Naive thymus-derived CD8-positive, alpha-beta T cell (primary cell): ENCODE data around the gene CHST3. TPM values are rescaled to one million over a fixed set of nuclear protein-coding genes. Genes with fewer than 3 reads are reported as not detected.
"Not testable (repeated sequence)": the region's sequence is repeated elsewhere in the genome, so short reads cannot be mapped to it uniquely, and the experiment has no call there.

Source experiments
- ATAC-seq, 2 donors: fragments of 150-1000 bp; cut with Tn5 transposase in 1 of 2; sonication (Bioruptor Pico), chemical (Tn5 transposase) in 1 of 2; 1 replicate in 1 of 2; 2 replicates in 1 of 2; pipeline ENCODE4 v1.10.0; 2021; ENCODE audit warnings: mild to moderate bottlenecking in 2 of 2, moderate library complexity in 2 of 2
- POLR2A ChIA-PET: fragments of 350-600 bp; sonication (Branson Sonifier 250); formaldehyde crosslinking; loops from one replicate; lab custom pipeline; 2021; ENCODE audit warnings: antibody characterized with exemption; lab: Charles Lee
- DNase-seq, 10 donors: peaks; one replicate each; pipeline versions ENCODE4 v3.0.0 to v3.0.0-alpha.2; 2020 to 2022
- H3K27ac Mint-ChIP-seq, 10 donors: one replicate each; pipeline ENCODE4 v1.8.0; 2020 to 2022; ENCODE audit warnings: mild to moderate bottlenecking in 10 of 10, mixed read lengths in 10 of 10, moderate library complexity in 4 of 10, inconsistent platforms in 1 of 10
- H3K27me3 Mint-ChIP-seq, 5 donors: one replicate each; pipeline ENCODE4 v1.8.0; 2021 to 2022; ENCODE audit warnings: mixed read lengths in 5 of 5
- H3K36me3 Mint-ChIP-seq, 3 donors: one replicate each; pipeline ENCODE4 v1.8.0; 2020 to 2022; ENCODE audit warnings: mixed read lengths in 3 of 3, mild to moderate bottlenecking in 2 of 3, inconsistent platforms in 1 of 3
- H3K4me1 Mint-ChIP-seq, 4 donors: one replicate each; pipeline ENCODE4 v1.8.0; 2021 to 2022; ENCODE audit warnings: mixed read lengths in 4 of 4
- H3K4me3 Mint-ChIP-seq, 10 donors: one replicate each; pipeline ENCODE4 v1.8.0; 2020 to 2022; ENCODE audit warnings: mild to moderate bottlenecking in 10 of 10, mixed read lengths in 10 of 10, moderate library complexity in 6 of 10, inconsistent platforms in 1 of 10
- H3K9me3 Mint-ChIP-seq, 9 donors: one replicate each; pipeline ENCODE4 v1.8.0; 2020 to 2022; ENCODE audit warnings: mixed read lengths in 9 of 9, mild to moderate bottlenecking in 3 of 9, inconsistent platforms in 1 of 9, moderate library complexity in 1 of 9
- polyA plus RNA-seq, 3 donors: library from polyadenylated mRNA; unstranded; fragments of 300-500 nt; fragmentation: Illumina TruSeq; gene quantifications; one replicate each; pipeline ENCODE4 v1.2.3, GENCODE V29; 2021
- total RNA-seq, 8 experiments: library from RNA in 2 of 8; stranded (reverse) in 2 of 8; gene quantifications; one replicate each; pipeline ENCODE4 v1.2.3 and lab custom pipeline; 2021 to 2026

Gene CHST3, protein sequence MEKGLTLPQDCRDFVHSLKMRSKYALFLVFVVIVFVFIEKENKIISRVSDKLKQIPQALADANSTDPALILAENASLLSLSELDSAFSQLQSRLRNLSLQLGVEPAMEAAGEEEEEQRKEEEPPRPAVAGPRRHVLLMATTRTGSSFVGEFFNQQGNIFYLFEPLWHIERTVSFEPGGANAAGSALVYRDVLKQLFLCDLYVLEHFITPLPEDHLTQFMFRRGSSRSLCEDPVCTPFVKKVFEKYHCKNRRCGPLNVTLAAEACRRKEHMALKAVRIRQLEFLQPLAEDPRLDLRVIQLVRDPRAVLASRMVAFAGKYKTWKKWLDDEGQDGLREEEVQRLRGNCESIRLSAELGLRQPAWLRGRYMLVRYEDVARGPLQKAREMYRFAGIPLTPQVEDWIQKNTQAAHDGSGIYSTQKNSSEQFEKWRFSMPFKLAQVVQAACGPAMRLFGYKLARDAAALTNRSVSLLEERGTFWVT
- total RNA-seq (not detected), polyA plus RNA-seq (not detected), total RNA-seq (lab: John Stamatoyannopoulos, UW) (0 to 26.7 (median 0.09) reads per million in 6 experiments)

DNA sequence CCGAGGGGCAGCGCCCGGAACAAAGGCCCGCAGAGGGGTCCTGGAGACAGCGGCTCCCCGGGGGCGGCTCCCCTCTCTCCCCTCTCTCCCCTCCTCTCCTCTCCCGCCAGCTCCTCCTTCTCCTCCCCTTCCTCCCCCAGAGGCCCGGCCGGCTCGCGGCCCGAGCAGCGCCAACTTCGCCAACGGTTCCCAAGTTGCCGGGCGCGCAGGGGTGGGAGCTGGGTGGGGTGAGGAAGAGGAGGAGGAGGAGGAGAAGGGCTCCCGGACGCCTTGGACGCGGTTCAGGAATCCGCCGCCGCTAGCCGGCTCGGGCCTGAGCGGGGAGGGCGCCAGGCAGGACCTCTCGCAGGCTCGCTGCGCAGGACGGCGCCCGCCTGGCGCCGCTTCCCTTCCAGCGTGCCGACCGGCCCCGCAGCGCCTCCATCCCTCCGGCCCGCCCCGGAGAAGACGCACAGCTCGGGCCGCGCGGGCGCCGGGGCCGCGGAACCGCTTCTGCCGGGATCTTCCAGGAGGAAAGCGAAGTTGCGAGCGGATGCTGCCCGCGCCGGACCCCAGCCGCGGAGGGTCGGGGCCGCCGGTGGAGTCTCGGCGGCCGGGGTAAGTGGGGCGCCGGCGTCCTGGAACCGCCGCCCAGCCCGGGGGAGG, at the start of gene CHST3:
TSS of gene CHST3 (plus strand) at position 298 of the 645 bp plus-strand sequence. CDS start 41,448 bp downstream, outside the sequence.
- peak within 1 kb of the TSS; percentile 70 to 87 (median 80) for H3K4me3 Mint-ChIP-seq
- H3K36me3 Mint-ChIP-seq = no peaks in the 10 kb centered on the region
- POLR2A ChIA-PET = no interaction called here
- peak within 1 kb of the TSS in 4 of 10 donors; percentile 18 to 92 (median 38) for H3K27ac Mint-ChIP-seq
- H3K9me3 Mint-ChIP-seq = peaks cover 0 to 4% (median 0%) of the 10 kb centered on the region in 9 donors
- peaks cover 20 to 57% (median 47%) of the 10 kb centered on the region in 5 donors for H3K27me3 Mint-ChIP-seq
- peak in 3 of 10 donors; percentile 2 to 13 (median 10) for DNase-seq
- peaks cover 4 to 12% (median 9%) of the 10 kb centered on the region in 4 donors for H3K4me1 Mint-ChIP-seq
- peak; percentile 50 to 74 for ATAC-seq

DNA sequence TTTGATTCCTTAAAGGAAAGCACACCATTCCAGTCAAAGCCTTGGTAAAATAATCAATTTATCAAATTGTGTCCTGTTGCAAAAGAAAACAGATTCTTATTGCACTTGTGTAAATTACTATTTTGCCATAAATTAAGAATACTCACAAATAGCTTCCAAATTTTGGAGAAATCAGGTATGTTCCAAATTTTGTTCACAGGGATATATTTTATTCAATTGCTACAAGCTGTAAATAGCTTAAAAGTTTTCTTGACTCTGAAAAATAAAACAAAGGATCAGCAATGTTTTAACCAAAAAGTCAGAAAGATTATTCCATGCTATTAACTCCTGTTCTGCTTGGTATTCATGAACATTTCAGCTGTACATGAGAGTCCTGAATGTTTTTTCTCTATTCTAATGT, 47.4 kb upstream of the CHST3 start:
- no peak overlapping the region for H3K27ac Mint-ChIP-seq
- DNase-seq (no peak), ATAC-seq (no peak)
- peaks cover 0 to 3% (median 0%) of the 10 kb centered on the region in 3 donors for H3K36me3 Mint-ChIP-seq
- peaks cover 0 to 1% (median 0%) of the 10 kb centered on the region in 5 donors for H3K27me3 Mint-ChIP-seq
- peaks cover 0 to 5% (median under 1%) of the 10 kb centered on the region in 4 donors for H3K4me1 Mint-ChIP-seq
- H3K9me3 Mint-ChIP-seq = peaks cover 0 to 15% (median 0%) of the 10 kb centered on the region in 9 donors
- H3K4me3 Mint-ChIP-seq = no peak overlapping the region
- POLR2A ChIA-PET = no interaction called here

DNA sequence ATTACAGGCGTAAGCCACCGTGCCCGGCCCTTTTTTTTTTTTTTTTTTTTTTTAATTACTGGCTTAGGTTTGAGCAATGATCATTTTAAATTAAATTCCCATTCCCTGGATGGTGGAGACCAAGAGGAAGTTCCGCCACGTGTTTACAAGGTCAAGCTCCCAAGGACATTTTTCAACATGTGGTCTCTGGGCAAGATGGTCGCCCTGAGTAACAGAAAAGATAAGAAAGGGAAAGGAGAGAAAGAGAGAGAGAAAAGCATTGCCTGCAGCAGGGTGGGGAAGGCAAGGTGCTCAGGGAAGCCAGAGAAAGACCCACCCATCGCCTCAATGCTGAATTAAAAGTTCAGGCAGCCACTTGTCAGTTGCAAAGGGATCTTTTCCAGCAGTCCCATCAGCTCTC, 45.2 kb upstream of the CHST3 start:
- H3K4me3 Mint-ChIP-seq = no peak overlapping the region
- POLR2A ChIA-PET = interaction anchor here (0.7 kb wide), 2 partner anchors 84 to 187 kb away, joined by 3 to 5 read pairs; no protein-coding TSS in a partner anchor
- no peaks in the 10 kb centered on the region for H3K27me3 Mint-ChIP-seq
- H3K36me3 Mint-ChIP-seq = peaks cover 0 to 3% (median 0%) of the 10 kb centered on the region in 3 donors
- H3K27ac Mint-ChIP-seq = no peak overlapping the region
- H3K9me3 Mint-ChIP-seq = peaks cover 0 to 12% (median 0%) of the 10 kb centered on the region in 9 donors
- DNase-seq (no peak), ATAC-seq (no peak)
- H3K4me1 Mint-ChIP-seq = peaks cover 0 to 9% (median 2%) of the 10 kb centered on the region in 4 donors

DNA sequence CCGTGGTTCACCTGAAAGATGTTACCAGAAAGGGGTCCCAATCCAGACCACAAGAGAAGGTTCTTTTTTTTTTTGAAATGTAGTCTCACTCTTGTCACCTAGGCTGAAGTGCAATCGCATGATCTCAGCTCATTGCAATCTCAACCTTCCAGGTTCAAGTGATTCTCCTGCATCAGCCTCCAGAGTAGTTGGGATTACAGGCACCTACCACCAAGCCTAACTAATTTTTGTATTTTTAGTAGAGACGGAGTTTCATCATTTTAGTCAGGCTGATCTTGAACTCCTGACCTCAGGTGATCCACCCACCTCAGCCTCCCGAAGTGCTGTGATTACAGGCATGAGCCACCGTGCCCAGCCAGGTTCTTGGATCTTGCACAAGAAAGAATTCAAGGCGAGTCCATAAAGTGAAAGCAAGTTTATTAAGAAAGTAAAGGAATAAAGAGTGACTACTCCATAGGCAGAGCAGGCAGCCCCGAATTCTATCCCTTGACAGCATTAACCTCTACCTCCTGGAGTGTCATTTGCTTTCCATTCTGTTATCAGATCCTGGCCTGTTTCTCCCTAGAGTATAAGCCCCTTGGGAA, 44.1 kb upstream of the CHST3 start:
- H3K4me3 Mint-ChIP-seq, H3K27me3 Mint-ChIP-seq, POLR2A ChIA-PET, H3K36me3 Mint-ChIP-seq, DNase-seq, ATAC-seq: not testable (repeated sequence)
- Mint-ChIP-seq H3K27ac (peak overlapping the region in 1 of 10 donors; percentile 61), H3K9me3 (peaks cover 0 to 11% (median 0%) of the 10 kb centered on the region in 9 donors), H3K4me1 (peaks cover 0 to 11% (median 5%) of the 10 kb centered on the region in 4 donors)

DNA sequence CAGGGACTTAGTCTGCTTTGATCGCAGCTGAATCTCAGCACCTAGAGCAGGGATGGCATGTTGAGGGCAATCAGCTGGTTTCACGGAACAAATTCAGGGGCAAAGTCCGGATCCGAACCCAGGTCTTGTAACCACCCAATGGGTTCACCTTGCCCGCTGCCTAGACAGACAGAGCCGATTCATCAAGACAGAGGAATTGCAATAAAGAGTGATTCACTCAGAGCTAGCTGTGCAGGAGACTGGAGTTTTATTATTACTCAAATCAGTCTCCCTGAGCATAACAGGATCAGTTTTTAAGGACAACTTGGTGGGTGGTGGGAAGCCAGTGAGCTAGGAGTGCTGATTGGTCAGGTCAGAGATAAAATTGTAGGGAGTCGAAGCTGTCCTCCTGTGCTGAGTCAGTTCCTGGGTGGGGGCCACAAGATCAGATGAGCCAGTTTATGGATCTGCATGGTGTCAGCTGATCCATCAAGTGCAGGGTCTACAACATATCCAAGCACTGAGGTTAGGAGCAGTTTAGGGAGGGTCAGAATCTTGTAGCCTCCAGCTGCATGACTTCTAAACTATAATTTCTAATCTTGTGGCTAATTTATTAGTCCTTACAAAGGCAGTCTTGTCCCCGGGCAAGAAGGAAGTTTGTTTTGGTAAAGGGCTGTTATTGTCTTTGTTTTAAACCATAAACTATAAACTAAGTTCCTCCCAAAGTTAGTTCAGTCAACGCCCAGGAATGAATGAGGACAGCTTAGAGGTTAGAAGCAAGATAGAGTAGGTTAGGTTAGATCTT, 43.5 kb upstream of the CHST3 start:
- DNase-seq = no peak
- peak overlapping the region in 1 of 10 donors; percentile 5 for H3K27ac Mint-ChIP-seq
- H3K9me3 Mint-ChIP-seq = peaks cover 0 to 11% (median 0%) of the 10 kb centered on the region in 9 donors
- no peak for ATAC-seq
- POLR2A ChIA-PET = interaction anchor here (1.2 kb wide), 1 partner anchor 12 kb away, joined by 3 read pairs; no protein-coding TSS in a partner anchor
- H3K27me3 Mint-ChIP-seq = no peaks in the 10 kb centered on the region
- H3K4me3 Mint-ChIP-seq = no peak overlapping the region
- peaks cover 0 to 11% (median 5%) of the 10 kb centered on the region in 4 donors for H3K4me1 Mint-ChIP-seq
- peaks cover 0 to 3% (median 0%) of the 10 kb centered on the region in 3 donors for H3K36me3 Mint-ChIP-seq

DNA sequence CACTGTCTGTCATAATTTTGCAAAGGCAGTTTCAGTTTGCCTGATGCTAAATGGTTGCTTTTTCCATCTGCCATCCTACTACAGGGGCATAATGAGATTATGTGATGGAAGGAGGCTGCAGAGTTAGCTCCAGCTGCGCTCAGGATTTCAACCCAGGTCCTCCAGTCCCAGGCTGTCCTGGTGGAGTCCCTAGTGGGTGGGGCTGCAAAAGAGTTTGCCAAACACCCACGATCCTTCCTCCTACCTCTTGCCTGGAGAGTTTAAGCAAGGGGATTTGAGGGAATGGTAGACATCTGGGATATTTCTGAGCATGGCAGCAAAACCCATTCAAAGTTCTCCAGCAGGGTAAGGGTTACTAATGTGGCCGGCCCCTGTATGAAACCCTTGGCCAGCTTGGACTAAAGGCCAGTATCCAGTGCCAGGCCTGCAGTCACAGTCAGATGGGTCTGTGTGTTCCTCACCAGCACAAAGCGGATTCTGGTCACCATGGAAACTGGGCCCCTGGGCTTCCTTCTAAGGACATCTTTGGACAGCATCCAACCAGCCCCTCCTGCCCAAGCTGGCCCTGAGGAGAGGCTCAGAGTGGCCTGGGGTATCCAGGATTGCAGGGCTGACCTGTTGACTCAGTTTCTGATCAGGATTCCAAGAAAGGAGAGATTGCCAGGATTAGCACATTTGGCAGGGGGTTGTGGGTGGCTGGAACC, 42.7 kb upstream of the CHST3 start:
- Mint-ChIP-seq H3K36me3 (peaks cover 0 to 3% (median 0%) of the 10 kb centered on the region in 3 donors), H3K27ac (no peak overlapping the region), H3K4me3 (no peak overlapping the region), H3K27me3 (no peaks in the 10 kb centered on the region), H3K9me3 (peaks cover 0 to 6% (median 0%) of the 10 kb centered on the region in 9 donors), H3K4me1 (peaks cover 0 to 10% (median 5%) of the 10 kb centered on the region in 4 donors)
- POLR2A ChIA-PET = interaction anchor here (1.2 kb wide), 1 partner anchor 12 kb away, joined by 3 read pairs; no protein-coding TSS in a partner anchor
- ATAC-seq (no peak), DNase-seq (no peak)

DNA sequence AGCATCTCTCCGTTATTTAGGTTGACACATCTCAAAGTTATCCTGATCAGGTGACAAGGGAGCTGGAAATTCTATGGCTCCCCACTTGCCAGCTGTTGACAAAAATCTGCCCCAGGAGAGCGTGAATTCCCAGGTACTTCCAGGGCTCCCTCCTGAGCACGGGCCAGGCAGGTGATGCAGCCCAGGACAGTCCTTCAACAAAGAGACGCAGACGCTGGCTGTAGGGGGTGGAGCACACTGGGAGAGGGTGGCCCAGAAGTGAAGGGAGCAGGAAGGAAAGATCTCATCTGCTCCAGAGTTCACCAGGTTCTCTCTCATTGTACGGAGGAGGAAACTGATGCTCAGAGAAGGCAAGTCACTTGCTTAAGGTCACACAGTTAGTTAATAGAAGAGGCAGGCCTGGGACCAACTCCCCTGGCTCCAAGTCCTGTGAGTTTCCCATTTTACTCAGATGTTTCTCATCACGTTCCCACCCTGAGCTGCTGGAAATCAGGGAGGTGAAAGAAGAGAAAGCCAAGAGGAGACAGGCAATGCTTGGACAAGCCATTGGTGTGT, 41.0 kb upstream of the CHST3 start:
- Mint-ChIP-seq H3K27me3 (no peaks in the 10 kb centered on the region), H3K4me3 (no peak overlapping the region), H3K4me1 (peaks cover 0 to 17% (median 8%) of the 10 kb centered on the region in 4 donors), H3K9me3 (peaks cover 0 to 3% (median 0%) of the 10 kb centered on the region in 9 donors), H3K27ac (peak overlapping the region in 1 of 10 donors; percentile 8), H3K36me3 (no peaks in the 10 kb centered on the region)
- POLR2A ChIA-PET = no interaction called here
- no peak for ATAC-seq
- DNase-seq = no peak

DNA sequence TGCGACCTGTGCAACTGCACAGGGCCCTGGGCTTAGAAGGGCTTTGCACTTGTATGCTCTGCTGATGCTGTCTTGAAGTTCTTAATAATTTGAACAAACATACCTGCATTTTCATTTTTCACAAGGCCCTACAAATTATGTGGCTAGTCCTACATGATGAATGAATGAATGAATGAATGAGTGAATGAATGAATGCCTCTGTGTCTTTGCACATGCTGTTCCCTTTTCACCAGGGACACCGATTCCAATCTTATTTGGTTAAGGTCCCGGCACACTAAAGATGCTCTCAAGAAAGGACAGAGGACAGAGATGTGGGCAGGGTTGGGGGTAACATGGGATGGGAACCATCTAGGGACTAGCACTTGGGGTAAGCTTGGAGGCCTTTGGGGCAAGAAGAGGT, 39.4 kb upstream of the CHST3 start:
- peak overlapping the region in 2 of 10 donors; percentile 23 to 60 for H3K27ac Mint-ChIP-seq
- H3K4me3 Mint-ChIP-seq = no peak overlapping the region
- ATAC-seq (no peak), DNase-seq (no peak)
- POLR2A ChIA-PET = no interaction called here
- no peaks in the 10 kb centered on the region for H3K36me3 Mint-ChIP-seq
- H3K27me3 Mint-ChIP-seq = no peaks in the 10 kb centered on the region
- no peaks in the 10 kb centered on the region for H3K9me3 Mint-ChIP-seq
- H3K4me1 Mint-ChIP-seq = peaks cover 0 to 17% (median 8%) of the 10 kb centered on the region in 4 donors

DNA sequence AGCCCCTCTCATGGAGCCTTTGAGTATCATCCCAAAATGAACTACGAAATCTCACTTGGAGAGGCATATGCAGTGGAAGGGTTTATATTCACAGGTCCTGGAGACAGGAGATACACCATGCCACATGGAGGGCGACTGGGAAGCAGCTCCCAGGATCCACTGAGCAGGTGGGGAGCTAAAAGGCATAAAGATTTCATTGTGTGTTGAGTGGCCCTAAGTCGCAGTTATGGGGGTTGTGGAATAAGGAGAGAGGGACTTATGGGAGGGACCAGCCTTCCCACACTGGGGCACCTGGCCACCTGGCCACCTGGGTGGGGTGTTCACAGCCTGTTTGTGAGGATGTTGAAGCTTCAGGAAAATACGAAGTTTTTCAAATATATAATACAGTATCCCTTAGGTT, 37.0 kb upstream of the CHST3 start:
- no peak overlapping the region for H3K27ac Mint-ChIP-seq
- H3K27me3 Mint-ChIP-seq = no peaks in the 10 kb centered on the region

DNA sequence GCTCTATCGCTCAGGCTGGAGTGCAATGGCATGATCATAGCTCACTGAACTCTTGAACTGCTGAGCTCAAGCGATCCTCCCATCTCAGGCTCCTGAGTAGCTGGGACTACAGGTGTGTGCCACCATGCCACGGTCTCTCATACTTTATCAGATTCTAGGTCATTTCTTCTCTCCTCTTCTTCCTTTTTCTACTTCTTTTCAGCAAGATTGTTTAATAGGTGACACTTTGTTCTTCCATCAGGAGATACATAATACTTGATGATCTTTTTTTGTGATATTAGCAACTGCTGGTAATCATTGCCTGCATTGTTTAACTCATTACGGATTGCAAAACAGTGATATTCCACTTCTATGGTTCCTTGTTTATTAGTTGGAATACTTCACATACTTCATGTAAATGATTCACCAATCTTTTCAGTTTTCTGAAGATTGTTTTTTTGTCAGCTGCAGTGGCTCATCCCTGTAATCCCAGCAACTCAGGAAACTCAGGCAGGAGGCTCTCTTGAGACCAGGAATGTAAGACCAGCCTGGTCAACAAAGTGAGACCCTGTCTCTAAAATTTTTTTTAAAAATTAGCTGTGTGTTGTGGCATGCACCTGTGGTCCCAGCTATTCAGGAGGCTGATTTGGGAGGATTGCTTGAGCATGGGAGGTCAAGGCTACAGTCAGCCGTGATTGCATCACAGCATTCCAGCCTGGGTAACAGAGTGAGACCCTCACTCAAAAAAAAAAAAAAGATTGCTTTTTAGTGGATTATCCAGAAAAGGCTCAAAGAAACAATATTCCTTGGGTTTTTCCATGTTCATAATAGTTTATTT, 36.2 kb upstream of the CHST3 start:
- POLR2A ChIA-PET = no interaction called here
- H3K36me3 Mint-ChIP-seq = peaks cover 0 to 5% (median 5%) of the 10 kb centered on the region in 3 donors

More for the DNA sequence above, 37.0 kb upstream of the CHST3 start:
- Mint-ChIP-seq H3K4me3 (no peak overlapping the region), H3K36me3 (peaks cover 0 to 3% (median 2%) of the 10 kb centered on the region in 3 donors), H3K4me1 (peaks cover 3 to 14% (median 12%) of the 10 kb centered on the region in 4 donors), H3K9me3 (peaks cover 0 to 3% (median 0%) of the 10 kb centered on the region in 9 donors)
- DNase-seq (no peak), ATAC-seq (no peak)
- POLR2A ChIA-PET = interaction anchor here (0.6 kb wide), 1 partner anchor 76 kb away, joined by 3 read pairs; the partner anchor contains the start of gene PSAP

More for the DNA sequence above, 36.2 kb upstream of the CHST3 start:
- peaks cover 7 to 17% (median 13%) of the 10 kb centered on the region in 4 donors for H3K4me1 Mint-ChIP-seq
- peak overlapping the region in 4 of 10 donors; percentile 7 to 26 (median 20) for H3K27ac Mint-ChIP-seq
- peaks cover 0 to 5% (median 0%) of the 10 kb centered on the region in 9 donors for H3K9me3 Mint-ChIP-seq
- DNase-seq (no peak), ATAC-seq (no peak)
- no peaks in the 10 kb centered on the region for H3K27me3 Mint-ChIP-seq
- no peak overlapping the region for H3K4me3 Mint-ChIP-seq
